NCI-H345 (cell line): ENCODE data around the gene FOXP1.
A peak's percentile ranks its signal among the peaks of the same experiment; 100 is the strongest.

ENCODE experiments used
- DNase-seq: peaks from one replicate; lab custom pipeline; 2025; lab: John Stamatoyannopoulos, UW

The FOXP1 gene

DNA sequence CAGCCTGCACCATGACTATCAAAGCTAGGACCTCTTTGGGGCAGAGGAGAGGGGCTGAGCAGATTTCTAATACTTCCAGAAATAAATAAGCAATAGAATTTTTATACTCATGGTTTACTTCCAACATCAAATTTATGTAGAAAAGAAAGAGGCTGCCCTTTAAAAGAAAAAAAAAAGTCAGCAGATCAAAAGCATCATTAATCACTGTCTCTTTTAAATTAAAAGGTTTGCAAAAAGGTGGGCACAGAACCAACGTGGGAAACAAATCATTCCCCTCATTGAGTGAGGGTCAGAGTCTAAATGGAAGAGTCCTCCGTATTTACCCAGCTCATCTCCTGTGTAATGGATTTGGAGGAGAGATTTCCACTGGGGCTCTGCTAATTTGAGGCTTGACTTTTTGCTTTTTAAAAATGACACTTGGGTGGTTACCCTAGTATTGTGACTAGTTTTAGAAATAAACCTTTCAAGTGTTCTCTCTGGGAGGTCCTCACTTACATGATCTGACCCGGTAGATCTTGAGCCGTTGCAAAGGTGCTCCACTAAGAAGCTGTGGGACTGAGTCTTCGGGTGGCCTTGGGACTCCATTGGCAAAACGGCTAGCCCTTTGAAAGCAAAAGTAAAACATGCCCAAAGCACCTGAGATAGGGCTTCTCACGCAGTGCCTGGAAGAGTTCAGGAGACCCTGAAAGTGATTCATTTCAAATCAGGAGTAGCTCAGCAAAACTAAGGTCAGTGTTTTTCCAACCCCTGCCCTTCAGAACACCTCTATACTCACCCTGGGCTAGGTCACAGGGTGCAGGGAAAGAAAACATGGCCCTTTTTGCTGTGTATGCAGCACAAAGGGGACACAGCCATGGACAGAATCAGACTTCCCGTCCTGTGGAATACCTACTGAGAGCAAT is 320.9 kb downstream of the FOXP1 start:
- no peak for DNase-seq

DNA sequence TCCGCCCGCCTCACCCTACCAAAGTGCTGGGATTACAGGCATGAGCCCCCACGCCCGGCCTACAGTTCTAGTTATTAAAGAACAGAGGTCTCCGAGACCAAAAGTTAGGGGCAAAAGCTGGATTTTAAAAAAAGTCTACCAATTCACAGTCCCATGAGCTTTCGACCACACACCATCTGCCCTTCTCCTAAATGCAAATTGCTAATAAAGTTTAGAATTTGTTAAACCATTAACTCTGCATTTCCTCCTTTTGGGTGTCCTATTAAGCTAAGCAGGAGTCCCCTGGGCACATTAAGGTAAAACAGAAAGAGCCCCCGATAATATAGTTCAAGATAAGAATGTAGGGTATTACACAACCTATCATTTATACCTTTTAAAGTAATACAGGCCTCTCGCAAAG is 322.7 kb downstream of the FOXP1 start:
- no peak for DNase-seq

DNA sequence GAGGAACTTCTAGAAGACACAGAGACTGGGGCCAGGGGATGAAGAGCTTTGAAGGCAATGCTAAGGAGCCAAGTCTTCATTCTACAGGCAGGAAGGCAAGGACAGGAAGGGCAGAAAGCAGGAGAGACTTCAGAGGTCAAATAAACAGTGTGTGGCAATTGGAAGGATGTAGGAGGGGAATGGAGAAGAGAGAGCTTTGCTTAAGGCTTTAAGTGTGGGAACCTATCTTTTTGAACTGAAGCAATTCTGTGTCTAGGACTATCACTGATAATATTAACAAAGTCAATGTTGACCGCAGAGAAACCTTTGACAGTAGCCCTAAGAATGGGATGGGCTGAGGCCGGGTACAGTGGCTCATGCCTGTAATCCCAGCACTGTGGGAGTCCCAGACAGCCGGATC is 325.0 kb downstream of the FOXP1 start:
- no peak for DNase-seq

DNA sequence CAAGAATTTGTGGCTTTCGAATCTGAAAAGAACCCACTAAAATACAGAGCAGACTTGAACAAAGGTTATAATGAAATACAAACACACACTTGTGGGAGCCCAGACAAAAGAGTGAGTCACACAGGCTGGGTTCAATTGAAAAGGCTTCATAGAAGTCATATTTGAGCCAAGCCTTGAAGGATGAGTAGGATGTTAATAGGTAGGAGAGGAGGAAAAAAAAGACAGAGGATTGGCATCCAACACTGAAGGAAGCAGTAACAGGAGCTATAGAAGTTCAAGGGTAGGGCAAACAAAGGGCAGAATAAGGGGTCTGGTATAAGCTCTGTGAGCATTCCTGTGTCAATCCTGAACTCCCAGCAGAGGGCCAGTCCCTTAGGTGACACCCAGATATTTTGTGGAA is 325.4 kb downstream of the FOXP1 start:
- peak; percentile 64 for DNase-seq

DNA sequence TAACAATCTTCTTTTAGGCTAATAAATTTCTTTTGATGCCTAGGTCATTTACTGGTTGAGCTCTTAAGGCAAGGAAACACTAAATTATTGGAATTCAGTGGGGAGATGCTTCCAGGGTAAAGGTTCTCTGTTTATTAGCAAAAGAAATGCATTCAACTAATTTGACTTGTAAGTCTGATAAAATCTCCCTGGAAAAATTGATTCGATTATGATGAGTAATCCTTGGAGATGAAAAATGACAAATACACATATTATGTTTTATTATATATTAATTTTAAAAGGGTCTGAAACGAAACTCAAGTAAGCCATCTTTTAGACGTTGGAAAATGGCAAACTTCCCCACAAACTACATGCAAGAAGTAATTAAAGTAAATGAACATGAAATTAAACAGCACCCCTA is 328.0 kb downstream of the FOXP1 start:
- no peak for DNase-seq

DNA sequence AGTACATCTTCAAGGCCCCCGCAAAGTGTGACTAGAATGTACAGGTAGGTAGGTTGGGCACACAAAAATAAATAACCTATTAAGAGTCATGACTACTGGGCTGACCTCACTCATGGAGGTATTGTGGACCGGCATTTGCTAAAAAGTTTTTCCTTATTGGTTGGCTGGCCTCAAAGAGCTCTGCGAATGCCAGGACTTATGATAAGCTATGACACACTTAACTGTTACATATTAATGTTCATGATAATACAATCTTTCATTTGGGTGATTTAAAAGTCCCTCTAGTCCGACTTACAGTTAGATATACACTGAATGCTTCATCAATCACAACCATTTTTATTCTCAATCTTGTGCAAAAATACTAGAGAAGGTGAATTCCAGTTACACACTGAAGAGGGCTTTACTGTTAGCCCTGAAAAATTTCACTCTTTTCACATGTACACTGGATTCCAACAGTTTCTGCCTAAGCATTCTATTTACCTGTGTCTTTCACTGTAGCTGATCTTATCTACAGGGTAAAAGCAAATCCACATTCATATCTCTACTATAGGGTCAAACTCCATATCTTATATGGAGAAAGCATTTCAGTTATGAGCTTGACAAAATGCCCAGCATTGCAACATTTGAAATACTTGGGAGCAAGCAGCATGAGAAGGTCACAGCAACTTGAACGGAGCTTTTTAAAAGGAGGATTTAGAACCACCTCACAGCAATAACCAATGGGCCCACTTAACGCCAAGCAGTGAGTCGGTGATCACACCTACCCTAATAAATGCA is 329.1 kb downstream of the FOXP1 start:
- DNase-seq = no peak

DNA sequence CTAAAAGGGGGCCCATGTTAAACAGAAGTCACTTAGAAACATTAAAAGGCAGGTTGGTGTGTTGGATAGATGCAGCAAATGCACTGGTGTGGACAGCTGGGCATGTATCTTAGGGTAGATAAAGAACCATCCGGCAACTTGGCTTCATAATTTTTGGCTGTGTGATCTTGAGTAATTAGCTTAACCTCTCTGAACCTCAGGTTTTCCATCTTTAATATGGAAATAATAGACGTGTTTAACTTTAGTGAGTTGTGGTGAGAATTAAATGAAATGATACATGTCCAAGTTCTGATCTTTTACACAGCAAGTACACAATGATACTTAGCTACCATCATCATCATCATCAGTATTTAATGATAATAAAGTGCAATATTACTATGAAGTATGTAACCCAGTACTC is 330.4 kb downstream of the FOXP1 start:
- no peak for DNase-seq

DNA sequence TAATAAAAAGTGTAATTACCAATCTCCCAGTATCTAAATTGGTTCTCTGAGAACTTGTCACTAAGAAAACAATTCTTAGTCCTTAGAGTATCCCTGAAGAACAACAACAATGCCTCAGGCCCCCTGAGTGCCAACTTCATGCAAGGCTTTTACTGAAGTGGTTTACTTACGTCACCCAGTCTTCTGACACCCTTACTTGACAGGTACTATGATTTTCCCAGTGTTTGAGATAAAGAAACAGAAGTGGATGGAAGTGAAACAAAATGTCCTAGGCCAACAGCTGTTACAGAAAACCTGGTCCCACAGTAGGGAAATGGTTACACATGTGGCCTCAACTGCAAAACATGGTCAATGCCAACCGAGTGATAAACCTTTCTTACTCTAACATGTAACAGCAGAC is 331.1 kb downstream of the FOXP1 start:
- no peak for DNase-seq

DNA sequence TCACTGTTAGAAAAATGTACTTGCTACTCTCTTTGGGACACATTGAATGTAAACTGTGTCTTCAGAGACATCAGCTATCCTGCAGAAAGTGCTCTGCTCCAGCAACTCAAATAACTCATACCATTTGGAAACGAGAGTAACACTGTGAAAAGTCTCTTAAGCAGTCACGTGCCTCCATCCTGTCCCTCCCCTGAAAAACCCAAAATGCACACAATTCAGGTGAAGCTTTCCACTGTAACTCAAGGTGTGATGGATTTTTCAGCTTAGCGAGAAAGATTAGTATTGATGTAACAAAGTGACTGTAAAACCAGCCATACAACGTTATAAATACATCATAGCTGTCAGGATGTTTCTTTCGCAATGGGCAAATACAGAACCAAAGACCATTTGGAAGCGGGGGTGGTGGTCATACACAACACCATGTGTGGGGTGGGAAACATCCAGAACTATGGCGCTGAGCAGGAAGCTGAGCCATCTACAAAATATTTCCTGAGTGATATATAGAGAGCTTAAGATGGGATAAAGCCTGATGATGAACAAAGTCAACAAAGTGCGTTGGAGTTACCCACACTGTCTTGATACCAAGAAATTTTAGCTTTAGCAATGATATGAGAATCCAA is 332.3 kb downstream of the FOXP1 start:
- no peak for DNase-seq

DNA sequence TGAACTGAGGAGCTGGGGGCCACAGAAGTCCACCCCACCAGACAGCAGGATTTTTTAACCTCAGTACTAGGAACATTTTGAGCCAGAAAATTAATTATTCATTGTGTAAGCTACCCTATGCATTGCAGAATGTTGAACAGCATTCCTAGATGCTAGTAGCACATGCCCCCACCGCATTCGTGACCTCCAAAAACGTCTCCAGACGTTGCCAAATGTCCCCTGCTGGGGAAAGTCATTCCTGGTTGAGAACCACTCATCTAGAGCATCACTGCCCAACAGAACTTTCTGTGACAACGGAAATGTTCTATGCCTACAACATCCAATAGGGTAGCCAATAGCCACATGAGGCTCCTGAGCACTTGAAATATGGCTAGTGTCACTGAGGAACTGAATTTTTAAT is 333.5 kb downstream of the FOXP1 start:
- DNase-seq = no peak

DNA sequence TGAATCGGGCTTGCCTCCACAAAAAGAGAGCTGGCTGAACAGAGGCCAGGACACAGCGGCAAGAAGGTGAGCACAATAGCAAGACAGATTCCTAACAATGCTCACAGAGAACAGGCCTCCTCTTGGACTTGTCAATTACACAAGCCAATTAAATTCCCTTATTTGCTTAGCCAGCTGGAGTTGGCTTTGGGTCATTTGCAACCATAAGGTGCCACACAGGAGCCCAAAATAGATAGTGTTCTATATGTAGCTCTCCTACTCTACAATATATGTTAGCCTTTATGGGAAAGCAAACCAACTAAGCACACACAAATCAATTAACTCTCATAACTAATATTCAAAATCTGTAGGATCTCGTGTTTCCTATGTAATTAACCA is 335.6 kb downstream of the FOXP1 start:
- peak; percentile 44 for DNase-seq

DNA sequence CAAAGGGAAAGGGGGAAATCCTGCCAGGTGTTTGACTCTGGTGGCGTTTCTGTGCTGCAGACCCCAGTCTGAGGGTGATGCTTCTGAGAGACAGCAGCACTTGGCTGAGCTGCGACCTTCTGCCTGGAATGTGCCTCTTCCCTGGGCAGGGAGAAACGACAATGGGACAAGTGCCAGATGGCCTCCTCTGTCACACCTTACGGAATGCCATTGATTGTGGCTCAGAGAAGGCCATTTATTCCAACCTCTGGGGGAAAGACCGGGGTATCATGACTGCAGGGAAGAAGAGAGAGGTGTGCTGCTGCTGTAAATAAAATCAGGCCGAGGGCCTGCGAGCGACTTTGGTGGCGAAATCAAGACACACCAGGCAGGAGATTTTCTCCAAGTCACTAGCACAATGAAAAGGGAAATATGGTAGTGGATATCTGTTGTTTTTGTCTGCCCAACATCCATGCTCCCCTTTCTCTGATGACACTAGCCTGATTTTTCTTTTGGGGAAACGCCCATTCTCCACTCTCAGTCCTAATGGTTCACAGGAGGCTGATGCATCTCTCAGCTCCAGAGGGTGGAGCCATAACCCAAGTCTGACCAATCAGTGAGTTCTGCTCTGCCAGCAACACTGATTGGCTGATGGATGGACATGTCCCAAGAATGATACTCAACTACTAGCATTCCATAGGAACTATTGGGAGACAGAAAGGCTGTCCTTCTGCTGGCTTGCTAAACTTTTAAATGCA is 336.1 kb downstream of the FOXP1 start:
- DNase-seq = peak; percentile 44

DNA sequence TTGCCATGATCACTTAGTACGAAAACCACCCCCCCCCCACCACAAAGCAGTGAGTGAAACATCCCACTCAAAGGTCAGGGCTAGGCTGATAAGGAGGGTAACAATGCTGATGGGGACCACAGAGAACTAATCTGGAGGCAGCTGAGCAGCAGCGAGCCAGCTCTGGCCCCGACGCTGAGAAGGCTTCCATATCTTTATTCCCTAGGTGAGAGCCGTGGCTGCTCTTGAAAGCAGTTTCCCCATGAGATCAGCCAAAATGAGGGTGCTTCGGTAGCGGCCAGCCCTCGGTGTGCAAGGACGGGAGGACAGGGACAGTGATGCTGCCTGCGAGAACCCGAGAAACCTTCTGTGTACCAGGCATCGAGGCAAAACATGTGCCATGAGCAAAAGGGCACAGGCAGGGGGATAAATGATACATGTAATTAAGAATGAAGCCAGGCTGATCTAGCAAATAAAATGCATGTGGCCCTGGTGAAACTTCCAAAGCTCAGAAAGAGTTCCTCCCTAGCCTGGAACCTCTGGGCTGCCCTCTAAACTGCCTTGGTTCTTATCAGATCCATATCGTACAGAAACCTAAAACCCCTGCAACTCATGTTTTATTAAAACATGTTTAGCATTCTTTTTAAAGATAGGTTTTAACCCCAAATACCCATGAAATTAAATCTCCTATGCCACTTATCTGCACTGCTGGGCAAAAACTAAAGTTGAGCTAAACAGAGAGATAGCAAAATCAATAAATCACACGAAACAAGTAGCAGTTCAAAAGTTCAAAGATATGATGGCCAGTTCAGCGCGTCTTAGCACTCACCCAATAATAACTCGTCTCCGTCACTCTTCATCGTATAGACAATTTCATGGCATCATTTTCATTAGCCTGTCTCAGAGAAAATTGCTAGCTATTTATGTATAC is 337.3 kb downstream of the FOXP1 start:
- no peak for DNase-seq

DNA sequence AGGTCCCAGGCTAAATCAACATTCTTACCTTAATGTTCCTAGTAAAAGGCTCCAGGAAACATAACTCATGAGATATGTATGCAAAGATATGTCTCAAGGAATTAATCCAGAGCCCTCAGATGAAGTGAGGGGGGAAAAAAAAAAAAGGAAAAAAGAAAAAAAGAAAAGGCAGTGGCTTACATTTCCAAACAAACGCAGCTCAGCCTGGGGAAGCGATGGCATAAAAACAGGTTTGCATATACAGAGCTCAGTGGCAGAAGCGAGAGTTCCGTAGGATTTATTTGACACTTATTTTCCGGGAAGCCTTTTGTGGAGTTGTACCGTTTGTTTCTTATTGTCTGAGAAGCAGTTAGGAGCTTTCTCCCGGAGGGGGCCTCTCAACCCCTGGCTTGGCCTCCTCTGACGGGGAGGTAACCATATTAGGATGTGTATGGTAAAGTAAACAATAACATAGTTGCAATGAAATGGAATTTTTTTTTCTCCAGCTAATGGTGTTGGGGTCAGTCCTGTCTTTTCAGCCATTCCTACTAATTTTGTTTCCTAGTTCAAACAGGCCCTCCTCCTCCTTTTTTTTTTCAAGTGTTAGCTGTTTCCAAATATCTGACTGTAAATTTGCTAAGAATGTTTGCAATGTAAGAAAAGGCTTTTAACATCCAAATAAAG is 338.6 kb downstream of the FOXP1 start:
- no peak for DNase-seq

DNA sequence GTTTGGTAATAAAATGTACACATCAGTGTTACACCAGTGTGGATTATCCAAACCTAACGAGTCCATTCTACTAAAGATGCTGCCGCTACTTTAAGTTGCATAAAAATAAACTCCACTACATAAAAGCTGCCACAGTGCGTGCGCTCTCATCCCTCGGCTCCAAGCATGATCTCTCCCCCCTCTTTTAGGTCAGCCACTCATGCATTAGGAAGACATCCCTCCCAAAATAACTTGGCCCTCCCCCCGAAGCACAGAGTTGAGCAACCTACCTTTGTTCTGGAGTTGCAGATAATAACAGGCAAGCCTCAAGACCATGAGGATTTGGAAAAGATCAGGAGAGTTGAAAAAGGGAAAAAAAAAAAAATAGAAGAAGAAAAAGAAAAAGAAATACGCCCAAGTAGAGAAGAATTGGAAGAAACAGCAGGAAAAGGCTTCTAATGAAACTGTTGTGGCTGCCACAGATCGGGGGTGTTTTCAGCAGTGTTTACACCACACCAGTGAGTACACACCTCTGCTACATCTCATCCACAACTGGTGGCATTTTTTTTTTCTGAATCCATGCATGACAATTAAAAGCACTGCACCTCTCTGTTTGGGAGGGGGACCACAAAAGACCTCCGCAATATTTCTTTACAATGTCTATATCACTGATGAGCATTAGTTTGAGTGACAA is 339.2 kb downstream of the FOXP1 start:
- DNase-seq = no peak

DNA sequence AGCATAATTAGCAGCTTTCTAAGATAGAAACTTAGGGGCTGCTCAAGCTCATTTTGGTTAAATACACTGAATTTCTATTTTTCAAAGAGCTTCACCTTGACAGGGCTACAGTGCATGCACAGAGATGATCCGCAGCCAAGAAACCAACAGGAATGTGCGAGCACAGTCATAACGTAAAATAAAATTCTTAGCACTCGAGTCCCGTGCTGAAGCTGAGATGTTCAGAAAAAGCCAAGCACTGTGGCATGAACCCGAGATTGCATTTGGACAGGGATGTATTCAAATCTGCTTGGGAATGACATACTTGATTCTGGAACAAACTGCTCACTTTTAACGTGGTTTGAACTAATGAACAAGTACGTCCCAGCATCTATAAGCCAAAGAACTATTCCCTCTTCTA is 340.3 kb downstream of the FOXP1 start:
- no peak for DNase-seq

DNA sequence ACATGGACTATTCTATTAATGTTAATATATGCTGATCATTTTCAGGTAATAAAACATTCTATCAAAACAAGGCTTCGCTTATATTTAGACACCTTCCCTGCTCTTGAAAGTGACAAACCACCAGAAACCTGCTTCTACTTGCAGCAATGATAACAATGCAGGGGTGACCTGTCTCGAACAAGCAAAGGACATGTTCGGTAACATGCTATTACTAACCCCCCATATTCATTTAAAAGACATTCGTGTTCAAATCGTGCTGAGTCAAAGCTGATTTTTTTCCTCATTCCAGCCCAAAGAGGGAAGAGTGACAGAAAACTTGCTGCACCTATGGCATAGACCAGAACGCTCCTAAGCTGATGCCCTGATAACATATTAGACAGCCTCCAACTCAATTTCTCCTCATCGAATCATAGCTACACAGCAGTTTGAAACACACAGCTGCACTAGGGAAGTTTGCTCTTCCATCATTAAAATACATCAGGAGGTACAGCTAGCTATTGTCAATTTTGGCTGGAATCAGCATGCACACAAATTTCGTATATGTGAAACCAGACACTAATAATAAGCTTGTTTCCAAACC is 341.5 kb downstream of the FOXP1 start:
- no peak for DNase-seq

DNA sequence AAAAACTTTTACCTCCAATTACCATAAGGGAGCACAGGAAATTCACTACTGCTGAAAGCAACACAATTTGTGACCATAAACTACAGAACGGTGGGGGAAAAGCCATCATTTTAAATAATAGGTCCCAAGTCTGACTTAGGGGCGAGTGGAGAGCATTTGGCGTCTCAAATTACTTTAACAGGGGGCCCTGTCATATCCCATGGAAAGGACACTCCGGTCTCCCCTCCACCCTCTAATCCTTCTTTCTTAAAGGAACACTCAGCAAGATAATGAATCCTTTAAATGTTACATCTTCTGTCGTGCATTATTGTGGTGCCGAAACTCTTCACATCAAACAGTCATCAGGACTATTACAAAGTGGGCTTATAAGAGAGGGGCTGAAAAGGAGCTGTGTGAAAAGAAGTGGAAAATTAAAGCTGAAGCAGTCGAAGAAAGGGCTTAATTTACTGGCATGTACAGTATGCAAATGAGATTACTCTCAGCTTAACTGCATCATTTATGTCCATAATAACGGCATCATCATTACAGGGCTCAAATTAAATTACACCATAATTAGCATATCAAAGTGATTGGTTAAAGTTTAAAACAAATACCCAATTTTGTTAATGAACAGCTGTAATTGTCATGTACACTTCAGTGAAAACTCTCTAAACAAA is 342.2 kb downstream of the FOXP1 start:
- DNase-seq = no peak

DNA sequence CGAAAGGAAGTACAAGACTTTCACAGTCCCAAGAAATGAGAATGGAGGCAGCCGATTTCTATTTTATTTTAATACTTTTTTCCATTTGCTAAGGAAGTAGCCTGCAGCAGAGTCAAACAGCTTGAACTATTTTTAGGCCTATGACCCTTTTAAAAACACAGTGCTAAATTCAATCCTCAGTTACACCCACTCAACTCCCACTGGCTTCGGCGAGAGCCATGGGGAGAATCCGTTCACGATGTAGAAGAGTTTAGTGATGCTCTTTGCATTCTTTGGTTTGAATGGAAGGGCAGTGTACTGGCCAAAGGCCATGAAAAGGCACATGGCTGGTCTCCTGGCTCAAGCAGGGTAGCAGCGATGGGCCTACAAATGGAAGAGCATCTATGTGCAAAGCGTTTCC is 343.5 kb downstream of the FOXP1 start:
- no peak for DNase-seq
